DMS53 treated with DMSO at 0.1 percent for 48 hours (cell line): ENCODE data around the gene FZD1.
"Not testable (repeated sequence)": the region's sequence is repeated elsewhere in the genome, so short reads cannot be mapped to it uniquely, and the experiment has no call there.

ENCODE experiments used
- DNase-seq: peaks from one replicate; lab custom pipeline; 2025; ENCODE audit not compliant: unreplicated experiment; lab: John Stamatoyannopoulos, UW

The FZD1 gene

DNA sequence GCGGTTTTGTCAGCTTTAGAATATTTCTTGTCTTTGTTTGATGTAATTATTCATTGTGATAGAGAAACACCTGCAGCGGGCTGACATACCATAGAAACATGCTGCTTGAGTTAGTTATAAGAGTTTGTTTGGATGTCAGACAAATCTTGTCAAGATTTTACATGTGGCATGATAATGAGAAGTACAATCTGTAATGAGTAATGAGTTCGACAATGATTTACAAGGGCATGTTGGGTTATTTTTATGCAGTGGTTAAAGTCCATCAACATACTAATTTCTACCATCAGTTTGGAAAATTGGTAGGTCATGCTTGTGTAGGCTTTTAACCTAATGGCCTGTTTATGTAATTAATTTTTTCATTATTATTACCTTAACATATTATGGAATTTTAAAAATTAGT lies 31.3 kb downstream of the FZD1 start:
- no peak for DNase-seq

DNA sequence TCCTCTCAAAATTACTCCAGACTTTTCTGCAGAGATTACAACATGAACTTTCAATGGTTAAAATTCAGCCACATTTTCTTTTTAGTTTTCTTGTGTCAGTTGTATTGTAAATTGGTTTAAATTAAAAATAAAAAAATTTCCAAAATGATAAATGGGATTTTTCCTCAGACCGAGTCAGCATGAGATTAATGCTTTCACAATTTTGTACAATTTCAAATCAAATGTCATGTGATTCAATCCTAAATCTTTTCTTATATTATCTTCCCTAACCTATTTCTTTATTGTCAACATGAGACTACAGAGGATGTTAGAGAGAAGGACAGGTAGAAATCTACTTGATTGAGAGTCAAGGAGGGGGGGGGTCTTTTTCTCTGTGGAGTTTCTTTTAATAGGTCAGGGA lies 33.7 kb downstream of the FZD1 start:
- no peak for DNase-seq

DNA sequence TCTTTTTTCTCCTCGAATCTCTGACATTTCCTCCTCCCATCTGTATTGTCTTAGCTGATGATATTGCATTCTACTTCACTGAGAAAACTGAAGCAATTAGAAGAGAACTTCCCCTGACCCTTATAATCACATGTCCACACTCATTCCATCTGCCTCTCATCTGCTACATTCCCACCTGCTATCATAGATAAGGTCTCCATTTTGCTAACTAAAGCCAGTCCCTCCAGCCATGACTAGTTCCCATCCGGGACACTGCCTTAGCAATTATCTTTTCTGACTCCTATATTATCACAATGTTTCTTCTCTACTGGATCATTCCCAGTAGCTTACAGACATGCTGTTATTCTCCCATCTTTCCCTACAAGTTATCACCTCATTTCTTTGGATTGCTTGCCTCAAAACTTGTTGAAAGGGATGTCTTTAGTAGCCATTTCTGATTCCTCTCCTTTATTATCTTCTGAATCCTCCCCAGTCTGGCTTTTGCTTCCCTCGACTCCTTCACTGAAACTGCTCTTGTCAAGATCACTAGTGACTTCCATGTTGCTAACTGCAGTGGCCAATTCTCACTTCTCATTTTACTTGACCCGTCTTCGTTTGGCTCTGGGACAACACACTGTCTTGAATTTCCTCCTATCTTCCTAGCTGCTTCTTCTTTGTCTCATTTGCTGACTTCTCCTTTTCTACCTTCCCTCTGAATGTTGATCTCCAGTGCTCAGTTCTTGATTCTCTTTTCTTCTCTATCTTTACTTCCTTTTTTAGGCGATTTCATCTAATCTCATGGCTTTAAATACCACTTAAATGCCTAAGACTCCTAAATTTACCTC lies 35.9 kb downstream of the FZD1 start:
- DNase-seq, result no peak

DNA sequence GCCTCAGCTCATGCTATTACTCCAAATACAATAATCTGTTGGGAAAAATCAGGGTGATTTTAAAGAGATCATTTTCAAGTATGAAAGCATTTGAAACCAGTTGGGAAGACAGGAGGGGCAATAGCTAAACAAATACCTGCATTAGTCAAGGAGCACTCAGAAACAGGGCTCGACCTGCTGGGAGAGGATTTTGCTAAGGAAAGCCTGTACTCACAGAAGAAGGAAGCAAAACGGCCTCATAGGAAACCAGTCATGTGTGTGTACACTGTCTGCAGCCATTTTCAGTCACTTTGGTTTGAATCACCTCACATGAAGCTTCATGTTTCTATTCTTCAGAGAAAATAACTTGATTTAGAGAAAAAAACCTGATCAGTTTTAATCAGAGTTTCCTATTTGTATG lies 38.6 kb downstream of the FZD1 start:
- peak; percentile 64 for DNase-seq

DNA sequence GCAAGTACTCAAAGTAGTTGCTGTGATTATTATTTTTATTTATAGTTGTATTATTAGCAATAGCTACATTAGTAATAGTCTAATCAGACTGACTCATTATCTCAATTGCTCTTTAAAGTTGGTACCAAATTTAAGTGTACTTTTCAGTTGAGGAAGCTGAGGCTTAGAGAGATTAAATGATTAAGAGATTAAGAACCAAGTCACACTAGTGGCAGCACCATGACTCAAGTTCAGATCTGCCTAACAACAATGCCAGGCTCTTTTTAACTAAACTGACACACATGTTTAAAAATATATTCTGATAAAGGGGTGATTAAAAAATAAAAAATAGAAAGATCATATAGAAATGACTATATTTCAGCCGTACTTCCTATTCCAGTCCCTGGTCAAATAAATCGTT lies 42.0 kb downstream of the FZD1 start:
- no peak for DNase-seq

DNA sequence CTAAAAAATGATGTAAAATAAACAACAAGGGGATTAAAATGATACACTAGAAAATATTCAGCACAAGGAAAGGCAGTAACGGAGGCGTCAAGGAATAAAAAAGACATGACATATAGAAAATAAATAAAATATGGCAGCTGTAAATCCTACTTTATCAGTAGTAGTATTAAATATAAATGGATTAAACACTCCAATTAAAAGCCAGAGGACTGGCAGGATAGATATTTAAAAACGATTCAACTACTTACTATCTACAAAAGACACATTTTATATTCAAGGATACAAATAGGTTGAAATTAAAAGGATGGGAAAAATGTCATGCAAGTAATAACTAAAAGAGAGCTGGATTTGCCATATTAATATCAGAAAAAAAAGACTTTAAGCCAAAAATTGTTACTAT lies 43.2 kb downstream of the FZD1 start:
- no peak for DNase-seq

DNA sequence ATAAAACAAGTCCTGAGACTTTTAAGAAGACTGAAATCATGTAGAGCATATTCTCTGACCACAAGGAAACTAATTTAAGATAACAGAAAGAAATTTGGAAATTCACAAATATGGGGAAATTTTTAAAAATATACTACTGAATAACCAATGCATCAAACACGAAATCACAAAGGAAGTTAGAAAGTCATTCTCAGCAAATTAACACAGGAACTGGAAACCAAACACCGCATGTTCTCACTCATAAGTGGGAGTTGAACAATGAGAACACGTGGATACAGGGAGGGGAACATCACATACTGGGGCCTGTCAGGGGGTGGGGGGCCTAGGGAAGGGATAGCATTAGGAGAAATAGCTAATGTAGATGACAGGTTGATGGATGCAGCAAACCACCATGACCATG lies 44.0 kb downstream of the FZD1 start:
- DNase-seq, result not testable (repeated sequence)

DNA sequence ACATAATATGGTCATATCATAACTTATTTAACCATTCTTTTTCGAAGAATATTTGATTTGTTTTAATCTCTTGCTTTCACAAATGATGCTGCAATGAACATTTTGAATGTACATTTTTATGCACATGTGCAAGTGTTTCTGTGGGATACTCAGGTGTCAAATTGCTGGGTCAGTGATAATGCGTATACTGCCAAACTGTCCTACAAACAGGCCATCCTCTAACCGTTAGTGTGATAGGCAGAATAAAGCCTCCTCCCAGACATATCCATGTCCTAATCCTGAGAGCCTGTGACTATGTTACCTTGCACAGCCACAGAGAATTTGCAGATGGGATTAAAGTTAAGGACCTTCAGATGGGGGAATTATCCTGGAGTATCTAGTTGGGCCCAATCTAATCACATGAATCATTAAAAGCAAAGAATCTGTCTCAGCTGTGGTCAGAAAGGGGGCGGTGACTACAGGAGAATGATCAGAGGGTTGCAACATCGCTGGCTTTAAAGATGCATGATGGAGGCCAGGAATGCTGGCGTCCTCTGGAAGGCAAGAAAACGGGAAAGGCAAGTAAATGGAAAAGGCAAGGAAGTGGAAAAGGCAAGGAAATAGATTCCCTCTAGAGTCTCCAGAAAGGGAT lies 46.7 kb downstream of the FZD1 start:
- DNase-seq, result no peak

DNA sequence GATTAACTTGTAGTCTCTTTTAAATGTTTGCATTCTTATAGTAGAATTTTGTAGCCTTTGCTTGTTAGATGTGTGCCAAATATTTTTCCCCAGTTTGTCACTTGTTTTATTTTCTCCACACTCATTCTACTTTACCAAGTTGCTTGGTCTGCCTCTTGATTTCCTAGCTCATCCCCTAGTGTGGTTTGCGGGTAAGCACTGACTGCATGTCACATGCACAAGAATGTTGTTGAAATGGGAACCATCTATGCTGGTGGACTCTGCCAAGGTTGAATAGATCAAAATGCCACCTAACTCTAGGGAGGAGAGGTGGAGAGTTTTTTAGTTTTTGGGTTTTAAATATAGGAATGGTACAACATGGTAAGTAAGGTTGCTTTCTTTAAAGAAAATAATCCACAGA lies 47.6 kb downstream of the FZD1 start:
- DNase-seq, result no peak

DNA sequence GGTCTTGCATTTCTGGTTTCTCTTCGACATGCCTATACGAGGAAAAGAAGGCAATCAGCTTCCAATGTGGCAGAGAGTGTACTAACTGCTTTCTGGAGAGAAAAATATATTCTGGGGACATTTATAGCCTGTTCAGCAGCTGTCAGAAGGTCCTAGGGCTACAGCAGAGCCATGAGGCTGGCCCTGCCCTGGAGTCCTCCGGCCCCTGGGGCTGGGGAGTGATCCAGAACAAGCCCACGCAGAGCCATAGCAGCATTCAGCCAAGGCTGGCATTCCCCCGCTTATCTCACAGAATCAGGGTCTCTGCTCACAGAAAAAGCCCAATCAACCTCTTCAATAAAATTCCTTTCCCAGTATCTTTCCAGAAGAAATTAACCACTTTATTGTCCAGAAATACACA lies 48.9 kb downstream of the FZD1 start:
- DNase-seq, result no peak

DNA sequence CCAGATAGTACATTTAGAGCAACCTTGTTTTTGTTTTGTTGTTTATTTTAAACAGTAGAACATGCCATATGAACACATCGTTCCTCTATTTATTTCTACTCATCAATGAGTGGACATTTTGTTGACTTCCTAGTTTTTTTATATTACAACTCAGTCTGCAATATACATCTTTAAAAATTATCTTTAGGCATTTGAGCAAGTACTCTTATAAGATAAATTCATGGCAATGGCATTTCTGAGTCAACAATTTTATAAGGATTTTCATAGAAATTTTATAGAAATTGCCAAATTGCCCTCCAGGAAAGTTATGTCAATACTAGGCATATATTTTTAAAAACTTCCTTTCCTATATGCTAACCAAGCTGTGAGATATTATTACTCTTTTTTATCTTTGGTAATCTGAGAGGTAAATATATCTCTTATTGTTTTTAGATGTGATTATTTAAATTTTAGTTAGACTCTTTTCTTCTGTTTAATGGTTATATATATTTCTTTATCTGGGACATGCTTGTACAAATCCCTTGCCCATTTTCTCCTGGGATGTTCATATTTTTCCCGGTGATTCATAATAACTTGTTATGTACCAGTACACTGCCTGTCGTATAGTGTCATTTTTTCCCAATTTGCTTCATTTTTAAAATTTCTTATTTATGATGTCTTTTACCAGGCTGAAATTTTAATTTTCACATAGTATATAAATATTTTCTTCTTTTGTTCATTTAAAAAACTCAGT lies 50.5 kb downstream of the FZD1 start:
- no peak for DNase-seq

DNA sequence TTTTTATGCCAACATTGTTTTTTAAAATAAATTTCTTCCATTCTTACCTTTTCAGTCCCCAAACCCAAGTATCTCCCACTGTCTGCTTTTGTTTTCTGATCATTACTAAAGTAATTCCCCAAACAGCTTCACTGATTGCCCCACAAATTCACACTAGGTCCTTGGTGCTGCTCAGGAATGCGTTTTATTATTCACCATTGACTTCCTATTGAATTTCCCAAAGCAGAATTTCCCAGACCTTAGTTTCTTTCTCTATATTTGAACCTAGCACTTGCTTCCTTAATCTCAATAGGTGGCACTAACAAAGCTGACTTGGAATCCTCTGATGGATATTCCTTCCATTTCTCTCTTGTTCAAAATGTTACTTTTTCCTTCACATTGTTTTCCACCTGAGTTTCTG lies 52.2 kb downstream of the FZD1 start:
- DNase-seq, result no peak

DNA sequence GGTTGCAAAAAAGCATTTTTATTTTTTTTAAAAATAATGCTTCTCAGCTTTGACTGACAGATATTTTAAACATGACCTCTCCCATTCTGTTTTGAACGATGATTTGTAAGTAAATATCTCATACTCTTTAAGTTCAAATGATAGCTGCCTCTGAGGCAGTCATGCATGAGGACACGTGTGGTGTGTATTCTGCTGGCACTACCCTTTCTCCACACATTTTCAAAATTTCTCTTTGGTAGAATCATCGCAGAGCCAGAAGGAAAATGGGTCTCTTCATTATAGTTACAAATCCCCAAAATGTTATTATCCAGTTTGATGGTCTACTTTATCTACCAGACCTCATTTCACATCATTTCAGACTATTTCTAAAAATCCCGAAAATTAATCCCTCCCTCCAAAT lies 55.1 kb downstream of the FZD1 start:
- DNase-seq, result no peak

DNA sequence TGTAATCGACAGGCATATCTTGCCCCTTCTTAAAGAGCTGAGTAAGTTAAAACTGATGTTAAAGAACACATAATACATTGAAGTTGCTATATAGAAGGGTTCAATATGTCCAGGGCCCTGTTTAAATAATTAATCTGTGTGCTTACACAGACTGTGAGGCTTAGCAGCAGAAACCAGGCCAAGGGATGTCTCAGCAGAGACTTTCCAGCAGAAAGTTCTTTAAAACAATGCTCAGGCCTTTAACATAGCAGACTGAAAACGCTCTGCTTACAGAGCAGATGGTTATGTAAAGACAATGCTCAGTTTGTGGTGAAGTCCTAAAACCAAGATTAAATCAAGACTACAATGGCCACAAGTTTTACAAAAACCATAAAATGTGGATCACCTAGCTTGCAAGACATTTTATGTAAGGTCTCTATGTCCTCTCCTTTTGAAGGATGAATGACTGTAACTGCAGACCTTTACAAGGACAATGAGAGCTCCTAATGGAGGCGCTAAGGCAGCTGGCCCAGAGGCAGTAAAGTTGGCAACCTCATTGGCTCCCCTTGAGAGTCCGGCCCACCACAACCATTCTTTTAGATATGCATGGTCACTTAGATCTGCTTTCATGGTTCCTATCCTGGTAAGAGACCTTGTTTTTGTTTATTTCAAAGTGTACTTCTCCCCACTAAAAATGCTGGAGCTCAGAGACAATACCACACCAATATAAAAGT lies 56.3 kb downstream of the FZD1 start:
- no peak for DNase-seq
